AG10803 (cell line): Measurements from ENCODE around the gene SELENBP1.
A peak's percentile ranks its signal among the peaks of the same experiment; 100 is the strongest.
"Not testable (repeated sequence)": the region's sequence is repeated elsewhere in the genome, so short reads cannot be mapped to it uniquely, and the experiment has no call there.

Experiments used
- DNase-seq: peaks from one replicate; pipeline ENCODE4 v3.0.0; 2010; ENCODE audit warnings: low read depth
- H3K4me3 ChIP-seq: 2 replicates; pipeline ENCODE4 v1.5.1; 2011; ENCODE audit warnings: mild to moderate bottlenecking, low read length, control low read depth
- CTCF ChIP-seq: conservative IDR thresholded peaks from 2 replicates; pipeline ENCODE4 v1.5.1; 2011; ENCODE audit warnings: mild to moderate bottlenecking, low read length, control low read depth, inconsistent platforms

Gene SELENBP1

GRCh38 chr1:151352021-151352718, 20.3 kb downstream of the SELENBP1 start:
- DNase-seq, result no peak

GRCh38 chr1:151350323-151350722, 22.2 kb downstream of the SELENBP1 start:
- DNase-seq, H3K4me3 ChIP-seq: not testable (repeated sequence)

More at GRCh38 chr1:151352021-151352718, 20.3 kb downstream of the SELENBP1 start:
- no peak overlapping the region for H3K4me3 ChIP-seq
- no peak for TF ChIP-seq CTCF

GRCh38 chr1:151347523-151348246, 24.8 kb downstream of the SELENBP1 start:
- peak overlapping the region; percentile 61 for H3K4me3 ChIP-seq
- TF ChIP-seq CTCF, result no peak
- no peak for DNase-seq

- peak; percentile 95 for DNase-seq
- TF ChIP-seq CTCF, result no peak
- H3K4me3 ChIP-seq, result peak within 1 kb of the TSS; percentile 76
These were observed 25.6 kb downstream of the SELENBP1 start, which contains the start of gene RFX5 for GRCh38 chr1:151346769-151347522. TSS of gene RFX5 (minus strand) at chr1:151347252. CDS start at chr1:151346320, 932 bp downstream.

- no peak for TF ChIP-seq CTCF
- peak overlapping the region; percentile 76 for H3K4me3 ChIP-seq
- no peak for DNase-seq
These were observed 26.3 kb downstream of the SELENBP1 start for GRCh38 chr1:151346082-151346768.

GRCh38 chr1:151344291-151344690, 28.2 kb downstream of the SELENBP1 start:
- no peak for DNase-seq
- no peak overlapping the region for H3K4me3 ChIP-seq
- TF ChIP-seq CTCF, result no peak

GRCh38 chr1:151343587-151343986, 28.9 kb downstream of the SELENBP1 start:
- no peak overlapping the region for H3K4me3 ChIP-seq
- no peak for DNase-seq
- TF ChIP-seq CTCF, result no peak
